HG02840 (cell line): ENCODE results near the gene MCAT.

ENCODE experiments used
- ATAC-seq: cut with Tn5 transposase; IDR thresholded peaks from one replicate; pipeline ENCODE4 v1.9.1; 2021; ENCODE audit warnings: mild to moderate bottlenecking, moderate library complexity, moderate number of reproducible peaks; ENCODE audit not compliant: unreplicated experiment, low FRiP score

Gene MCAT

DNA sequence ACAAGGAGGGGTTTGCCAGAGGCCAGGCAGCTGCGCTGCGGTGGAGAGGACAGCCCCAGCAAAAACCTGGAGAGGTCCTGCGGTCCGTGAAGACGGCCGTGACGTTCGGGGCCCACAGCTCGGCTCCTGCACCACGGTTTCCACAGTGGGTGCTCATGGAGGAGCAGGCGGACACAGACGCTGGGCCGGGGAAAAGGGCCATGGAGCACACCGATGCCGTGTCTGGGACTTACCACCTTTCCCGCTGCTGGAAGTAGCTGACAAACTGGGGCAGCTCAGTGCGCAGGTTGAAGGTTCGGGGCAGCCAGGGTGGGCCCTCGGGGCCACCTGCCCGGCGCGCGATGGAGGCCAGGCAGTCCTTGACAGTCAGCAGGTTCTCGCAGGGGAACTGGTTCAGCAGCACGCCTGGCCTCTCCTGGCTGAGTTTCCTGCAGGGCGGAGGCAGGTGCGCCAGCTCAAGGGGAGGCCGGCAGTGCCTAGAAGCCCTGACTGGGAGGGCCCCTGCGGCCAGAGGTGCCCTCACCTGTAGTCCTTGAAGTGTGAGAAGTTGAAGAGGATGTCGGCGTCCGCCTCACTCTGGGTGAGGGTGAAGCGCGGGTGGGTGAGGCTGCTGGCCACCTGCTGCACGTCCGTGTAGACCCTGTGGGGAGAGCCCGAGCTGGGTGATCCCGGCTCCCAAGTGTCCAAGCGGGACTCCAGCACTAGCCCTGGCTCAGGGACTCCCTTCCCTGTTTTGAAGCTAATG lies 30.9 kb upstream of the MCAT start:
- ATAC-seq, result no peak

DNA sequence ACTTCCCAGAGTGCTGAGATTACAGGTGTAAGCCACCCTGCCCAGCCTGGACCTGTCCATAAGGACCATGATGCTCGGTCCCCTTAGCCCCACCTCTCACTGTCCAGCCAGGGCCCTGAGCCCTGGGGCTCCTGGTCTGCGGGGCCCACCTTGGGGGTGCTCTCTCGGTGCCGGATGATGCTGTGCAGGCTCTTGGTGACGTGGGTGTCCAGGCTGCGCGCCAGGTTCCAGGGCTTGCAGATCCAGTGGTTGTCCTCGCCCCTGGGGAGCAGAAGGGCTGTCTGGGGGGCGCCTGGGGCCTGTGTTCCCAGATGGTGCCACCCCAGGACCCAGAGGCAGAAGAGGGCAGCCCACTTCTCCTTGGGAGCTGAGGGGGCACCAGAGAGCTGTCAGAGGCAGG lies 30.4 kb upstream of the MCAT start:
- no peak for ATAC-seq

DNA sequence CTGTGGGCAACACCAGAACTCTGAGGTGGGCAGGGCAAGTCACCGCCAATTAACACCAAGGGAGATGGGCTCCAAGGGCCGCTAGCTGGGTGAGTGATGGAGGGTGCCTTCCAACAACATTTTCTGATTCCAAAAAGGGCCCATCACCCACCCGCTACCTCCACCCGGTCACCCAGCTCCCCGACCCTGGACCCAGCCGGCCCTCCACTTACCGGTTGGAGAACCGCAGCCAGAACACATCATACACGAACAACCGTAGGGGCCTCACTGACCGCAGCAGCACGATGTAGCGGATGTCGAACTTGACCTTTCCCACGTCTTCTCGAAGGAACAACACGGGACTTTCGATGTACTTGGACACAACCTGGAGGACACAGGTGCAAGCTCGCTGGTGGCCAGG lies 29.0 kb upstream of the MCAT start:
- no peak for ATAC-seq

DNA sequence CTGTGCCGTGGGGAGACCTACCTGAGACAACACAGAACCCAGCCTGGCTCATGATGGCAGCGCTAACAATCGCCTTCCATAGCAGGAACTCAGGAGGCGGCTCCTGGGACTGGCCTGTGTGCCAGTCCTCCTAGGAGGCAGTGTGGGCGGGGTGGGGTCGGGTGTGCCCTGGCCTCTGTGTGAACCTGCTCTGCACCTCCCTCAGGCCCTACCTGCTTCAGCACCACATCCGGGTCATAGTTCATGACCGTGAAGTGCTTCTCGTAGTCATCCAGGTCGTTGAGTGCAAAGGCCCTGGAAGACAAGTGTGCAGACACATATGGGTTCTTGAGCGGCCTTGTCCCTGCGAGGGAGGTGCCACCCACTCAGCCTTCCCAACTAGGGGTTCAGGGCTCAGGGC lies 28.4 kb upstream of the MCAT start:
- ATAC-seq, result no peak

DNA sequence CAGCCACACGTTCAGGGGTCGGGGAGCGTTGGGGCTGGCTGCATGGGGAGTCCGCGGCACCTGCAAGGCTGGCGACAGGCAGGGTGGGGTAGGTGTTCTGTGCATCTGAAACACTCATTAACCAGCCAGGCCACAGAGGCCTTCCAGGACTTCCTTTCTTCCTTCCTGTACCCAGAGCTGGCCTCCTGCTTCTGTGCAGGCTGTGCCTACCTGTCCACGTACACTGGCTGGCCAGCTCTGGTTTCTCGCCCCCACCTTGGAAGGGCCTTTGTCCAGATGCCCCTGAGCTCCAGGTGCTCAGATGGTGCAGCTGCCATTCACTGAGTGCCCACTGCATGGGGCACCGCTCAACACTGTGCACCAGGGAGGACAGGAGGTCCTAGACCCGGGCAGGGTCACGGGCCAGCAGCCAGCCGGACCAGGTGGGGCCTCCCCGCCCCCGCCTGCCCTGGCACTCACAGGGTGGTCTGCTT lies 27.9 kb upstream of the MCAT start:
- ATAC-seq, result no peak

DNA sequence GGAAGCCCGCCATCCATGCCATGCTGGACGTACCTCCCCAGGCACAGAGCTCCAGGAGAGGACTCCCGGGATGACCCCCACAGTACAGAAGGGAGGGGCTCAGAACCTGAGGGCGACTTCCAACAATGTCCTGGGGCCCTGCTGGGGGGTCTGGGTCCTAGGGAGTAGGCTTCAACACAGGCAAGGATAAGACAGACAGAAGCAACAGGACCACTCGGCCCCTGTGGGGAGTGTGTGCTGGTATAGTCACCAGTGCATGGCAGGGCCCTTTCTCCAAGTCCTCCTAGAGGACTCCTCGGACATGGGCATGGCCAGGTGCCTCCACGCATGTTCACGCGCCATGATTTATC lies 26.9 kb upstream of the MCAT start:
- ATAC-seq, result no peak

DNA sequence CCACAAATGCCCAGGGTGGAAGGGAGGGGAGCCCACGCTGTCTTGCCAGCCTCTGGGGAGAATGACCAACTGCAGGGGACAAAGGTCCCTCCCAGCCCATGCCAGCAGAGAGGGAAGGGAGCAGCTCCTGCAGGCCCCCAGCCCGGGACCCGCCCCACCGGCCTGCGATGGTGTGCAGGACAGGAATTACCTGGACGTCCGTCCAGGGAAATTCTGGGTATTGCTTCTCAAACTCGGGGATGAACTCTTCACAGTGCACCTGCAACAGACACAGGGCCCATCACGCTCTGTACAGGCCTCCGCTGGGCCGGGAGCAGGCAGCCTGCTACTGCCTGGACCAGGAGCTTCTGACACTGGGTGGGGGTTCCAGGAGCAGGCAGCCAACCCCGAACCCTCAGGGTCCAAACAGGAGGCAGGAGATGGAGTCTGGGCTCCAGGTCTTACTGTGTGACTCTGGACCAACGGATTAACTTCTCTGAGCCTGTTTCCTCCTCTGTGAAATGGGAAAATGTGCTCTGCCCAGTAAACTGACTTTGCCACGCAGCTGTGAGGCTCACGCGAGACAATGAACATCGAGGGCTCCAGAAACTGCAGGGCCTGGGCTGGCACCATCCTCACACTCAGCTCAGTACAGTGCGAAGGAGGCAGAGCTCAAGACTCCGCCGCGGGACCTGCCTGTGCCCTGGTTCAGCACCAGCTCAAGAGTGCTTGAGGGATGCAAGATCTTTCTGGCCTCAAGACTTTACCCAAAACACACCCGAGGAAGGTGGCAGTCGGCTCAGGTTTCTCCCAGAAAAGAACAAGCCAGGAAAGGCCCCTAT lies 26.3 kb upstream of the MCAT start:
- no peak for ATAC-seq

DNA sequence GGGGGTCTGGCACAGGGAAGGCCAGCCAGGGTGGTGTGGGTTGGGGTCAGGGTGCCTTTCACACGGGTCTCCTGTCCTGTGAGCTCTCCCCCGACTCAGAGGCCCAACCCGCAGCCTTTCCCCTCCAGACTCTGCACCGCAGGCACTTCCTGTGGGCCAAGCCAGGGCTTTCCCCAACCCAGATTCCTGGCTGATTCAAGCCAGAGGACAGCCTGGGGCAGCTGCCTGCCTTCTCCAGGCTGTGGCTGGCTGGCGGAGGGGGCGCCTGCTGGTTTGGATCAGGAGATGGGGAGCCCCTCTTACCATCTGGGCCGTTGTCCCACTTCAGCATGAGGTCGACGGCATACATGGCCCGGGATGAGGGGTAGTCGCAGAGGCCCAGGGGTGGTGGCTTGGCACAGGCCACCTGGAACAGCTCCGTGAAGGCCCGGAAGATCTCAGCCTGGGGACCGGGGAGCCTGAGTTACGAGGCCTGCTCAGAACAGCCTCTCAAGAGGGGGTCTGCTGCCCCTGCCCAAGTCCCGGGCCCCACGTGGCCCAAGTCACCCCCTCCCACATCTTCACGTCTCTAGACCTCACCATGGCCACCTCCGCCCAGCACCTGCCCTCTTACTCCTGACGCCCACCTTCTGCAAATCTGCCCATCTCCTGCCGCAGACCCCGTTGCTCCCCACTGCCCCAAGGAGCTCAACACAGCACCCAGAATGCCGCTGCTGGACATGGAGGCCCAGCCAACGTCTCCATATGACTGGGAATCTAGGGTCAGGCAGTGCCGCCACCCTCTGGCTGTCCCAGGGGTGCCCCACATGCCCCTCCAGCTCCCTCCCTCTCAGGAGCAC lies 25.5 kb upstream of the MCAT start:
- ATAC-seq, result no peak

DNA sequence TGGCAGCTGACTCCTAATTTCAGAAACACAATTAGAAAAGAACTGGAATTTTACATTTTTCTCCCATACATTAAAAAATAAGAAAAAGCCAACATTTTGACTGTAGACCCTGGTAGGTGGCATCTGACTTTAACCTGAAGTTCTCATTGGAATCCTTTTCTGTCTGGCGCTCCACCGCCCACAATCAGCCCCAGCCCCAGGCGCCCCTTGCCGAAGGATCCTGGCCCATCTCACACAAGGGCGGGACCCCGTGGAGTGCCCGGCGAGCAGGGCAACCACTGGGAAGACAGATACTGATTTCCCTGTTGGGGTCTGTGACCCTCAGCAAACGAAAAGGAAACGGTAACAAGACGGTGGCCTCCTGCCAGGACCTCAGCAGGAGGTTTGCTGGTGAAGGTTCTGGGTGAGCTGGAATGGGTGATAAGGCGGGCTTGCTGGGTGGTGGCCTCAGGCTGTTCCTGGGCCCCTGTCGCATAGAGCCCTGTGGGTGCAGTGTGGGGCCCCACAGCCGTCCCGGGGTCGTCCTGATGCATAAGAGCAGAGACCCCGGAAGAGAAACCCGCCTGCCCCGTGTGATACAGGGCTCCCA lies 23.9 kb upstream of the MCAT start:
- ATAC-seq, result no peak

DNA sequence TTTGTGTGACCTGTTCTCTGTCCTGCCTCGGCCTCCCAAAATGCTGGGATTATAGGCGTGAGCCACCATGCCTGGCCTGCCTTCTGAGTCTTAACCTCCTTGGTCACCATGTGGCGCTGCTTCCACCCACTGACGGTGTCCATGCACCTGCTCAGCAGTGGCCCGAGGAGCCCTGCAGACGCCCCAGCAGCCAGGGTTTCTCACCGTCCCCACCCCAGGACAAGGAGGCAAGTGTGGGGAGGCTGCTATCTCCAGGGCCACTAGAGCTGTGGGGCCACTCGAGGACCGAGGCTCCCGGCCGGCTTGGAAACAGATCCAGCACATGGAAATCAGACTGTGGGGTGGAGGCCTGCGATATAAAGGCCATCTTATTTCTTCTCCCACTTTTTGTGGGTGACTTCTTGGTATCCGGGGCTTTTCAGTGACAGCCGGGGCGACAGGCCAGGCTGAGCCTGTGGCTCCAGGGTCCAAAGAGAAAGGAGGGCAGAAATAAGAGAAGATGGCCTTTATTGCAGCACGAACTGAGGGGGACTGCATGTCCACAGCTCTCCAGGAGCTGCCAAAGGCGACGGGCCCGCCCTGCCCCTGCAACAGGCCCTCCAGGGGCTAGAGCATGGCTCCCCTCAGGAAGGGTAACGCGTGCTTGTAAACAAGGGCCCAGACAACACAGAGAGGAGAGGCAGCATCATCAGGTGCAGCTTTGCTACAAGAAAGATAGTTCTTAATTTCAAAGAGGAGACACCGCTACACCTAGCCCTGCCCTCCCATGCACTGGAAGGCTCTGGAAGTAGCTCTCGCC lies 23.1 kb upstream of the MCAT start:
- no peak for ATAC-seq

DNA sequence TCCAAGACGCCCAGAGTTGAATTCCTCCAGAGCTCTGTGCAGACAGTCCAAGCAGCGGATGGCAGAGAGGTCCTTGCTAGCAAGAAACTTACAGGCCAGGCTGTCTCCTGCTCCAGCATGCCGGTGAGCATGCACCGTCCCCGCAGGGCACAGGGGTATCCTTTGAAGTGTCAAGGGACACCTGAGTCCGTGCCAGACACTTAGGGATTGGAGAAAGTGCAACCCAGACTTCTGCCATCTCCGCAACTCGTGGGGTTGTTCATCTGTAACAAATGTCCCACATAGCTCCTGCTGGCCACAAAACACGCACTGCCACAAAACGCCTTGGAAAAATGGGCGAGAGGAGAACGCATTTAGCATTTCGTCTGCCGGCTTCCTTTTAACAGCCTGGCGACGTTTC lies 21.4 kb upstream of the MCAT start:
- no peak for ATAC-seq

DNA sequence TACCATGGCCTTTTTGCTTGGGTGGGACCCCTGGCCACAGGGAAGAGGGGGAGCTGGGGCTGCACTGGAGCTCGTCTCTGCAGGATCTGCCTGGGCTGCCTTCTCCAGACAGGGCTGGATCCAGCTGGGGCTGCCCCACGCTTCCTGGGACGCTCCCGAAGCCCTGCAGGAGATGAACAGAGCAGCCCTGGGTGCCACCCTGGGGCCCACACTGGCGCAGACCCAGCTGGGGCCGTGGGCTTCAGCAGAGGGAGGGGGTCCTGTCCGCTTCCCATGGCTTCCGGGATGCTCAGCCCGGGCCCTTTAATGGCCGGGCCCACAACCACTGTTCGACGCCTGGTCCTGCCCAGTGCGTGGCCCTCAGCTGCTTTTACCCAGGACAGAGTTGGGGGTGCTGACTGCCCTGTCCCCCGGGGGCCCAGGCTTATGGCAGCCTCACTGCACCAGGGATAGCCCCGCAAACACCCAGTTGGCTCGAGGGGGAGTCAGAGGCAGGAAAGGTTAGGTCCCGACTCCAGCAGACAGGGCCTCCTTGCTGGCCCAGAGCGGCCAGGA lies 20.1 kb upstream of the MCAT start:
- ATAC-seq, result no peak

DNA sequence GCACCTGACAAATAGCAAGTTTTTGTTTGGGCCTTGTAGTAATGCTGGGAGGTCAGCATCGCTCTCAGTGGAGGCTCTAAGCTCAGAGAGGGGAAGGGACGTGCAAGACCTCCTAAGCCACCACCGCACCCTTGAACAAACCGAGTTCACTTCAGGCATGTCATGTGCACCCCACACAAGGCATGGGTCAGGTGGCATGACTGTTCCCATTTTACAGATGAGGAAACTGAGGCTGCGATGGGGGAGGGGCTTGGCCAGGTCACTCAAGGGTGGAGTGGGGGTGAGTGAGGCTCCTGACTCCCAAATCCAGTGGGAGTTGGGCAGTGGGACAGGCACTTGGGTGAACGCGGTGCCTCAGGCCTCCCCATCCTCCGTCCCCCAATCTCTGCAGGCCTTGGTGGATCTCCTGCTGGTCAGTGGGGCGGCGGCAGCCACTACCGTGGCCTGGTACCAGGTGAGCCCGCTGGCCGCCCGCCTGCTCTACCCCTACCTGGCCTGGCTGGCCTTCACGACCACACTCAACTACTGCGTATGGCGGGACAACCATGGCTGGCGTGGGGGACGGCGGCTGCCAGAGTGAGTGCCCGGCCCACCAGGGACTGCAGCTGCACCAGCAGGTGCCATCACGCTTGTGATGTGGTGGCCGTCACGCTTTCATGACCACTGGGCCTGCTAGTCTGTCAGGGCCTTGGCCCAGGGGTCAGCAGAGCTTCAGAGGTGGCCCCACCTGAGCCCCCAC lies 19.4 kb upstream of the MCAT start:
- ATAC-seq, result no peak

DNA sequence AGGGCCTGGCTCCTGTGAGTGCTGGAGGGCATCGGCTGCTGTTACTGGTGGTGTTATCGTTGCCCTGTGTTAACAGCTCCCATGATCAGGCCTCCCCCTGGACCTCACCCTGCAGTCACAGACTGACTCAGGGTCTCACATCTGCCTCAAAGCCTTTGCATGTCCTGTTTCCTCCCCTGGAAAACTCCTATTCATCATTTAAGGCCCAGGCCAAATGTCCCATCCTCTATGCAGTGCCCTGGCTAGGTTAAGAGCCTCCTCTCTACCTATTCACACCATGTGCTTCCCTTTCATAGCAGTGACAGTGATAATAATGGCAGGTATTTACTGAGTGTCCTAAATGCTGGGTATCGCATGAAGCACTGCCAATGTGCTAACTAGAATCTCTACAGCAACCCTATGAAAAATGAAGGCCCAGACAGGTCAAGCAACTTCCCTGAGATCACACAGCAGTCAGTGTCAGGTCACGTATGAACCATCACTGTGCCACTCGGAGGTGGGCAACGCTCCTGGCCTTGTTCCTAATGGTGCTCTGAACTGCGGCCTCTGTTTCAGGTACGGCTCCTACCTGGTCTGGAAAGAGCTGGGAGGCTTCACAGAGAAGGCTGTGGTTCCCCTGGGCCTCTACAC lies 17.4 kb upstream of the MCAT start:
- ATAC-seq, result no peak

DNA sequence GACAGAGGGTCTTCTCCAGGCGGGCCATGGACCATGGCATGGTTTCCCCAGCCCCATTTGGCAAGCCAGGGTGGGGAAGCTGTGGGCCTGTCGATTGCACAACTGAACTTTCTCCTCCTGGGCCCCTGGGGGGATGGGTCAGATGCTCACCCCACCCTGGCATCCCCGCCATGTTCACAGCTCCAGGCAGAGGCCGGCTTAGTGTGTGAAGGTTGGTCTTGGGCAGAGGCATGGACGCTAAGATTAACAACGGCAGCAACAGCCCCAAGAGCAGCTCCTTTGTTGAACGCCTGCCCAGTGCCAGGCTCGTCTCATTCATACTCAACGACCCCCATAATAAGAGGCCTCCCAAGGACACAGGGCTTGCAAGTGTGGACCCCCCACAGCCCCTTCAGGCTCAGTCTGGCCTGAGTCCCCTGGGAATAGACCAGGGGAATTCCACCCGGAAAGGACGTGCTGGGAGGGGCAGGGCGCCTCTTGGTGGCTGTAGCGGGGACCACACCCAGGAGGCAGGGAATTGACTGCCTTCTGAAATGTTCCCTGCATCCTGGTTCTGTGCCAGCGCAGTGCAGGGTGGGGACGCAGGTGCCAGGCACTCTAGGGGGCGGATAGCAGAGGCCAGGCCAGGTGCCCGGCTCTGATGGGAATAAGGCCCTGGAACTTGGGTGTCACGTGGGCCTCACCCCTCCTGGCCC lies 16.4 kb upstream of the MCAT start:
- no peak for ATAC-seq

DNA sequence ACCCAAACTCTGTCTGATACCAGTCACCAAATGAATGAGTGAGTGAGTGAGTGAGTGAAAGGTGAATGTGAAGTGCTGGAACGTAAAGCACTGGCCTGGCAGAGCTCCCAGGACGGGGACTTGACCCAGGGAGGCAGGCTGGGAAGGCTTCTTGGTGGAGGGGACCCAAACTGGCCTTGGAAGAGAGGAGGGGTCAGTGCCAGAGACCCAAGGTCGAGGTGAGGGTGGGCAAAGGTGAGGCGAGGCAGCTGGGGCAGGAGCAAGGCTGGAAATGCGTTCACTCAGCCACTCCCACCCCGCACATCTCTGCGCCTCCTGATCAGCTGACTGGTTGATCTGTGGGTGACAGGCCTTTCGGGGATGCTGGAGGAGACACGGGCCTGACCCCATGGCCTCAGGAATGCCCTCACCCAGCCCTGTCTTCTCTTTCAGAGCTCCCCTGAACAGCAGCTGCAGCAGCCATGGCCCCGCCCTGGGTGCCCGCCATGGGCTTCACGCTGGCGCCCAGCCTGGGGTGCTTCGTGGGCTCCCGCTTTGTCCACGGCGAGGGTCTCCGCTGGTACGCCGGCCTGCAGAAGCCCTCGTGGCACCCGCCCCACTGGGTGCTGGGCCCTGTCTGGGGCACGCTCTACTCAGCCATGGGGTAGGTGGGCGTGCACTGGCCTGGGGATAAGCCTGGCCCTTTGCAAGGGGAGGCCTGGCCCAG lies 15.7 kb upstream of the MCAT start:
- no peak for ATAC-seq

DNA sequence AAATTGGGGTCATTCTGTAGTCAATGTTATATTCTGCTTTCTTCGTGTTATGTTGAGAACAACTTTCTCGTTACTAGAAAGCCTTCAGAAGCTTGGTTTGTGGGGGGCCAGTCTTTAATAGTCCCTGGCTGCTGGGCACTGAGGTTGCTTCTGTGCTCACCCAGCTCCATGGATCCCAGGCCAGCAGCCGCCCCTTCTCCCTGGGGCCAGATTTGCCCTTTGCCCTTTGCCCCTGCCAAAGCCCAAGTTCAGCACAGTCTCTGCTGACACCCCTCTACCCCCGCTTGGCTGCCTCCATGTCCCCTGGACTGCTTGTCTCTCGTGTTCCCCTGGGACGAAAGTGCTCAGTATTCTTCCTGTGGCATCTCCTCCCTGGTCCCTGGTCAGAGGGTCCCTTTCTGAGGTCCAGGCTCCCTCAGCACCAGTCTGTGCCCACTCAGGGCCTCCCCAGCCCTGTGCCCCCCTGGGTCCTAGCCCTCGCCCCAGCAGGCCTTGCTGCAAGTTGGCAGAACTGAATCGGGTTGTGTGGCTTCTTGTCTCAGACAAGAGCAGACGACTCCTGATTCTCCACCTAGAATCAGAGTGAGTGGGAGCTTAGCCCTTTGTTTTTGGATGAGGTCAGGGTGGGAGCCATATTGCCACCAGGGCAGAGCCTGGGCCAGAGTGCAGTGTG lies 14.8 kb upstream of the MCAT start:
- ATAC-seq, result no peak
